ENCODE data around the gene NSUN2. TPM values are rescaled to one million over a fixed set of nuclear protein-coding genes. Genes with fewer than 3 reads are reported as not detected.

NSUN2 gene
- total and polyA plus RNA-seq, 2 of the 4 experiments (the other 2 are of a cell fraction), result 51.1 to 61.1 TPM

GRCh38 chr5:6603643-6604042, 29.2 kb downstream of the NSUN2 start:
- in situ Hi-C loops (cut with MboI; ENCODE audit: low sequenced_read_pairs), result no loop called here

More at GRCh38 chr5:6603643-6604042, 29.2 kb downstream of the NSUN2 start:
- TF ChIP-seq ELK1 (IDR thresholded peaks at IDR 0.05; ENCODE audit: borderline replicate concordance, low read depth, low read length) (no peak), CTCF (conservative IDR thresholded peaks at IDR 0.05; ENCODE audit: low read depth, low read length) (no peak), CHD1 (IDR thresholded peaks at IDR 0.05; ENCODE audit: low read depth, low read length) (no peak), SMC3 (IDR thresholded peaks at IDR 0.05; ENCODE audit: low read depth, low read length) (no peak), MAFK (IDR thresholded peaks at IDR 0.05; ENCODE audit: low read depth, low read length) (no peak), USF2 (IDR thresholded peaks at IDR 0.05; ENCODE audit: low read depth, low read length) (no peak)
- no CpG with 5 or more reads among the region's 5 CpGs for WGBS, 2 experiments (ENCODE audit: extremely low coverage in 2 of 2, insufficient read length in 1 of 2)
- ATAC-seq (ENCODE audit: low read depth), result no peak
- H2BK5ac ChIP-seq (ENCODE audit: low read depth, low read length, poor library complexity, severe bottlenecking), result no peak overlapping the region
- H4K5ac ChIP-seq (ENCODE audit: low read depth, low read length), result no peak overlapping the region
- H3K18ac ChIP-seq (ENCODE audit: low read depth, low read length), result no peak overlapping the region
- intact Hi-C loops (cut with micrococcal nuclease) (loop anchor here (10.0 kb wide), 1 partner anchor 229 kb away; the partner anchor contains the start of gene MED10), dilution Hi-C loops (cut with HindIII; ENCODE audit: low sequenced_read_pairs, unreplicated experiment) (no loop called here)
- H3K4ac ChIP-seq (ENCODE audit: low read depth, low read length), result no peak overlapping the region
- no peak overlapping the region for H3K23ac ChIP-seq (ENCODE audit: low read depth, low read length)
- no peak overlapping the region for H2AK9ac ChIP-seq (replicated peaks; ENCODE audit: low read depth, low read length, poor library complexity)
- no peak overlapping the region for H2BK120ac ChIP-seq (ENCODE audit: low read depth, low read length)
- H3K27ac ChIP-seq (ENCODE audit: insufficient read depth, low read length), result no peak overlapping the region
- POLR2A ChIA-PET (ENCODE audit: unreplicated experiment), result no interaction called here
- no peak overlapping the region for H2AK5ac ChIP-seq (ENCODE audit: low read depth, low read length)
- CTCF ChIA-PET, result no interaction called here
- peaks cover 3% of the 10 kb centered on the region; the same call in 1 of the 2 replicates for H4K20me1 ChIP-seq (ENCODE audit: insufficient read depth, low read length)
- H4K8ac ChIP-seq (ENCODE audit: low read depth in 2 of 2, low read length in 2 of 2), result no peak overlapping the region
- no peak overlapping the region for H3K4me3 ChIP-seq (ENCODE audit: insufficient read depth, low read depth, low read length)
- no peak overlapping the region for H3K4me2 ChIP-seq (ENCODE audit: low read depth, low read length)
- H3K9me1 ChIP-seq (ENCODE audit: insufficient read depth, low read length), result no peaks in the 10 kb centered on the region; the same call in 1 of the 2 replicates
- H3K4me1 ChIP-seq (ENCODE audit: control insufficient read depth, insufficient read depth, low read length), result no peaks in the 10 kb centered on the region
- no peaks in the 10 kb centered on the region for H3K27me3 ChIP-seq (ENCODE audit: control insufficient read depth, insufficient read depth, low read length)
- no peak overlapping the region for H2BK15ac ChIP-seq (ENCODE audit: low read depth, low read length)
- no peak overlapping the region for H3K14ac ChIP-seq (replicated peaks; ENCODE audit: low read depth, low read length)
- no peak overlapping the region for H2BK20ac ChIP-seq (ENCODE audit: low read depth, low read length)
- DNase-seq, result no peak
- H3K36me3 ChIP-seq (ENCODE audit: control insufficient read depth, insufficient read depth, low read length), result peaks cover 62% of the 10 kb centered on the region
- BruUV-seq (replicated peaks), result no TSS peak
- no peaks in the 10 kb centered on the region for H3K9me3 ChIP-seq (ENCODE audit: control insufficient read depth, insufficient read depth, low read length)
- no peak overlapping the region for H4K91ac ChIP-seq (ENCODE audit: insufficient read depth, low read depth, low read length)
- H2AFZ ChIP-seq (replicated peaks; ENCODE audit: low read length, poor library complexity), result no peak overlapping the region
- H3K79me1 ChIP-seq (ENCODE audit: low read depth in 1 of 2, low read length in 2 of 2), result peaks cover 6 to 11% of the 10 kb centered on the region in 2 experiments; a peak in 3 of 4 replicates
- no peak overlapping the region for H3K56ac ChIP-seq (ENCODE audit: extremely low read depth, insufficient read depth, low read length)
- H3K9ac ChIP-seq (ENCODE audit: low read depth, low read length), result no peak overlapping the region
